ENCODE results near the gene AVP. TPM values are rescaled to one million over a fixed set of nuclear protein-coding genes. Genes with fewer than 3 reads are reported as not detected.

The AVP gene
- not detected in 2 replicates for total RNA-seq

GRCh38 chr20:3084283-3084985, at the start of gene AVP:
TSS of gene AVP (minus strand) at chr20:3084724. CDS start at chr20:3084674, 50 bp downstream.

GRCh38 chr20:3071610-3072529, 12.7 kb downstream of the AVP start, which contains the start of gene OXT:
TSS of gene OXT (plus strand) at chr20:3071620. CDS start at chr20:3071656, 36 bp downstream.

GRCh38 chr20:3045816-3046676, 38.5 kb downstream of the AVP start, which contains the start of gene MRPS26:
TSS of gene MRPS26 (plus strand) at chr20:3046052. CDS start at chr20:3046069, 17 bp downstream.

GRCh38 chr20:3043322-3043721, 41.2 kb downstream of the AVP start, which contains the start of gene GNRH2:
TSS of gene GNRH2 (plus strand) at chr20:3043622. CDS start at chr20:3044415, 793 bp downstream.

Other genes starting within 250 kb of the AVP start
- 13.1 and 18.7 TPM in 2 replicates for gene PCED1A, start 244.1 kb downstream of the AVP start, total RNA-seq
- 33.8 and 34.6 TPM in 2 replicates for gene VPS16, start 244.0 kb downstream of the AVP start, total RNA-seq
- gene PTPRA, start 211.2 kb downstream of the AVP start, total RNA-seq: 23.5 and 24.6 TPM in 2 replicates
- gene GNRH2, start 41.1 kb downstream of the AVP start, total RNA-seq: 0.09 and 0.11 TPM in 2 replicates
- 20.0 and 28.7 TPM in 2 replicates for gene MRPS26, start 38.7 kb downstream of the AVP start, total RNA-seq
- not detected in 2 replicates for gene OXT, start 13.1 kb downstream of the AVP start, total RNA-seq
- gene FASTKD5, start 75.1 kb upstream of the AVP start, total RNA-seq: 13.4 and 17.2 TPM in 2 replicates
- gene UBOX5, start 75.1 kb upstream of the AVP start, total RNA-seq: 2.4 and 2.9 TPM in 2 replicates
- 2.2 and 5.9 TPM in 2 replicates for gene LZTS3, start 88.8 kb upstream of the AVP start, total RNA-seq
- 29.4 and 30.3 TPM in 2 replicates for gene DDRGK1, start 120.0 kb upstream of the AVP start, total RNA-seq
- 34.7 and 43.0 TPM in 2 replicates for gene ITPA, start 124.8 kb upstream of the AVP start, total RNA-seq
- 7.8 and 8.9 TPM in 2 replicates for gene SLC4A11, start 154.5 kb upstream of the AVP start, total RNA-seq